ENCODE data around the gene IRGQ.
"Not testable (repeated sequence)": the region's sequence is repeated elsewhere in the genome, so short reads cannot be mapped to it uniquely, and the experiment has no call there.

Gene IRGQ, protein sequence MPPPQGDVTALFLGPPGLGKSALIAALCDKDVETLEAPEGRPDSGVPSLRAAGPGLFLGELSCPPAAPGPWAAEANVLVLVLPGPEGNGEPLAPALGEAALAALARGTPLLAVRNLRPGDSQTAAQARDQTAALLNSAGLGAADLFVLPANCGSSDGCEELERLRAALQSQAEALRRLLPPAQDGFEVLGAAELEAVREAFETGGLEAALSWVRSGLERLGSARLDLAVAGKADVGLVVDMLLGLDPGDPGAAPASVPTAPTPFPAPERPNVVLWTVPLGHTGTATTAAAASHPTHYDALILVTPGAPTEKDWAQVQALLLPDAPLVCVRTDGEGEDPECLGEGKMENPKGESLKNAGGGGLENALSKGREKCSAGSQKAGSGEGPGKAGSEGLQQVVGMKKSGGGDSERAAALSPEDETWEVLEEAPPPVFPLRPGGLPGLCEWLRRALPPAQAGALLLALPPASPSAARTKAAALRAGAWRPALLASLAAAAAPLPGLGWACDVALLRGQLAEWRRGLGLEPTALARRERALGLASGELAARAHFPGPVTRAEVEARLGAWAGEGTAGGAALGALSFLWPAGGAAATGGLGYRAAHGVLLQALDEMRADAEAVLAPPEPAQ

DNA sequence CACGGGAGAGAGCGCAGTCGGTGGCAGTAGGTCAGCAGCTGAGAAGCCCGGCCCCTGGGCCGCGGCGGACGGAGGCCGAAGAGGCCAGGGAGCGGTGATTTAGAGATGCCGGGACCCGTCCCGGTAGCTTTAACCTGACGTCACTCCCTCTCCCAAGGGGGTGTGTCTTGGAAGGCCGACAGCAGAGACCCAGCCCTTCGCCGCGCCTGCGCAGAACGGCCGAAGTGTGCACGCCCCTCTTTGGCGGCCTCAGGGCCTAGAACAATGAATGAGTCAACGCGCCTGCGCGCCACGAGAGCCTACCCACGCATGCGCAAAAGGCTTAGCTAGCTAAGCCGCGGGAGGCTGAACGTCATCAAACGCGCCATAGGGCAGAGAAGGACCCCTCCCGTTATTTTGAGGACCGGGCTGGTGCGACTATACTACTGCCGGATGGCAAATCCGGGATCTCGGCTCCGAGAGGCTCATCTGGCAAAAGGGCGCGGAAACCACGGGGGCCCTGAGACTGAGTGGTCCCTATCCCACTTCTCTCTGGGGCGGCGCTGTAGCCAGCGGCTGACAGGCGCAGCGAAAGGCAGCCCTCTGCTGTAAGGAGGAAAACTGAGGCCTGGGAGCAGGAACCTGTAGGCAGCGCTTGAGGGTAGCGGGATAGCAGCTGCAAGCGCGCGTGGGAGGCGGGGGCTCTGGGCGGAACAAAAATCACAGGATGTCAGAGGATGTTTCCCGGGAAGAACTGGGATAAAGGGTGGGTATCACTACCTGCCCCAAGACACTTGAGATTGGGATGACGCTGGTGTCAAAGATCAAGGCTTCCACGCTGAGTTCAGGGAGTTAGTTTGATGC lies at the start of gene IRGQ, which contains the start of gene ZNF576:
TSS of gene IRGQ (minus strand) at position 136 of the 843 bp plus-strand sequence. CDS start 796 bp downstream, outside the sequence.
TSS of gene ZNF576 (plus strand) at position 597 of the 843 bp plus-strand sequence. CDS start 514 bp downstream, outside the sequence.
- DNase-seq (ENCODE audit: low spot score) = peak; percentile 100
- Mint-ChIP-seq H3K27ac (peak within 1 kb of the TSS; percentile 96), H3K9me3 (no peaks in the 10 kb centered on the region), H3K27me3 (ENCODE audit: low read depth) (no peaks in the 10 kb centered on the region), H3K36me3 (ENCODE audit: low read depth) (peaks cover 22% of the 10 kb centered on the region), H3K4me1 (ENCODE audit: low read depth) (peaks cover 26% of the 10 kb centered on the region), H3K4me3 (peak within 1 kb of the TSS; percentile 99)

DNA sequence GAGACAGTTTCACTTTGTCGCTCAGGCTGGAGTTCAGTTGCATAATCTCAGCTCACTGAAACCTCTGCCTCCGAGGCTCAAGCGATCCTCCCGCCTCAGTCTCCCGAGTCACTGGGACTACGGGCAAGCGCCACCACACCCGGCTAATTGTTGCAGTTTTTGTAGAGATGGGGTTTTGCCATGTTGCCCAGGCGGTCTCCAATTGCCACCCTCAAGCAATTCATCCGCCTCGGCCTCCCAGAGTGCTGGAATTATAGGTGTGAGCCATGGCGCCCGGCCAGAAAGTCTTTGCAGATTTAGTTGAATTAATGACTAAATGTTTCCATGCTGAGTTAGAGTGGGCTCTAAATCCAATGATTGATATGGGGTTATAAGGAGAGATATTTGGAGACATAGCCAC lies 48.2 kb upstream of the IRGQ start:
- no peak for DNase-seq (ENCODE audit: low spot score)
- Mint-ChIP-seq H3K4me1 (ENCODE audit: low read depth) (peaks cover 1% of the 10 kb centered on the region), H3K36me3 (ENCODE audit: low read depth) (peaks cover 3% of the 10 kb centered on the region), H3K9me3 (no peaks in the 10 kb centered on the region), H3K27me3 (ENCODE audit: low read depth) (peaks cover 21% of the 10 kb centered on the region), H3K4me3 (no peak overlapping the region), H3K27ac (no peak overlapping the region)

DNA sequence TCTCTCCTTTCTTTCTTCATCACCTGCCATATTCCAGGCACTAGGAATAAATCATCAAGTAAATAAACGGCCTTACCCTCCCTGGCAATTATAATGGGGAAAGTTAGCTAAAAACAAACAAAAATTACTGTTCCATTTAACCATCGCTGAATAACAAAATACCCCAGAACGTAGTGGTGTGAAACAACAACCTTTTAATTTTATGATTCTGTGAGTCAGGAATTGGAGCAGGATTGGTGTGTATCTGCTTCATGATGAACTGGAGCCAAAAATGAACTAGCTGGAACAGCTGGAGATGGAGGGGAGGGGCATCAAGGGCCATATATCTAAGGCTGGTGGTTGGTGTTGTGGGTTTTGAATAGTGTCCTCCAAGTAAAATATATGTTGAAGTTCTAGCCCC lies 47.4 kb upstream of the IRGQ start:
- H3K36me3 Mint-ChIP-seq (ENCODE audit: low read depth) = peaks cover 3% of the 10 kb centered on the region
- H3K27ac Mint-ChIP-seq = no peak overlapping the region

DNA sequence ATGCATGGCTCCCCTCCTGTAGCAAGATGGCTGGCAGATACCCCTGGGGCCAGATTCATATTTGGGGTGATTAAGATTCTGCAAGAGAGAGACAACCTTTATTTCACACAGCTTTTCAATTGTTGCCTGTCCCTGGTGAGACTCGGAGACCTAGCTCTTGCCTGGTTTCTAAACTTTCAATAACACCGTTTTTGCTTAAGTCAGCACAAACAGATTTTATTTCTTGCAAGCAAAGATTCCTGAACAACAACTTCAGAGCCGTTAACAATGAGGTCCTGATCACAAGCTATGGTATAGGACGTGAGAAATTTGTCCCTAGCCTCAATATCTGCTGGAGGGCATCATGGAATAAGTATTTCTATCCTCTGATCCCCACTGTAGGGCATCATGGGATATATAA lies 46.6 kb upstream of the IRGQ start:
- H3K27me3 Mint-ChIP-seq (ENCODE audit: low read depth) = peaks cover 38% of the 10 kb centered on the region
- no peak for DNase-seq (ENCODE audit: low spot score)
- H3K9me3 Mint-ChIP-seq = no peaks in the 10 kb centered on the region
- no peak overlapping the region for H3K4me3 Mint-ChIP-seq
- H3K27ac Mint-ChIP-seq = no peak overlapping the region
- H3K4me1 Mint-ChIP-seq (ENCODE audit: low read depth) = peaks cover 6% of the 10 kb centered on the region
- H3K36me3 Mint-ChIP-seq (ENCODE audit: low read depth) = no peaks in the 10 kb centered on the region

More for the DNA sequence above, 47.4 kb upstream of the IRGQ start:
- no peaks in the 10 kb centered on the region for H3K9me3 Mint-ChIP-seq
- H3K27me3 Mint-ChIP-seq (ENCODE audit: low read depth) = peaks cover 30% of the 10 kb centered on the region
- peaks cover 6% of the 10 kb centered on the region for H3K4me1 Mint-ChIP-seq (ENCODE audit: low read depth)
- no peak for DNase-seq (ENCODE audit: low spot score)
- no peak overlapping the region for H3K4me3 Mint-ChIP-seq

DNA sequence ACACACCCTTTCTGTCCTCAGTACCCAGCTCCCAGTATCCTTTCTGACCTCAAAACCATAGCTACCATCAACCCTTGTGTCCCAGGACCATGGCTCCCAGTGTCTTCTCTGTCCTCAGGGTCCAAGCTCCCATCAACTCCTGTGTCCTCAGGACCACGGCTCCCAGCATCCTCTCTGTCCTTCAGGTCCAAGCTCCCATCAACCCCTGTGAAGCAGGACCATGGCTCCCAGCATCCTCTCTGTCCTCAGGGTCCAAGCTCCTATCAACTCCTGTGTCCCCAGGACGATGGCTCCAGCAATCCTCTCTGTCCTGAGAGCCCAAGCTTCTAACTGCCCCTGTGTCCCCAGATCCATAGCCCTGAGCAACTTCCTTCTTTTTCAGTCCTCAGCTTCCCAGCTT lies 45.4 kb upstream of the IRGQ start:
- Mint-ChIP-seq H3K4me3 (peak overlapping the region; percentile 66), H3K4me1 (ENCODE audit: low read depth) (peaks cover 6% of the 10 kb centered on the region), H3K36me3 (ENCODE audit: low read depth) (no peaks in the 10 kb centered on the region), H3K27me3 (ENCODE audit: low read depth) (peaks cover 44% of the 10 kb centered on the region), H3K27ac (peak overlapping the region; percentile 47), H3K9me3 (no peaks in the 10 kb centered on the region)
- no peak for DNase-seq (ENCODE audit: low spot score)

DNA sequence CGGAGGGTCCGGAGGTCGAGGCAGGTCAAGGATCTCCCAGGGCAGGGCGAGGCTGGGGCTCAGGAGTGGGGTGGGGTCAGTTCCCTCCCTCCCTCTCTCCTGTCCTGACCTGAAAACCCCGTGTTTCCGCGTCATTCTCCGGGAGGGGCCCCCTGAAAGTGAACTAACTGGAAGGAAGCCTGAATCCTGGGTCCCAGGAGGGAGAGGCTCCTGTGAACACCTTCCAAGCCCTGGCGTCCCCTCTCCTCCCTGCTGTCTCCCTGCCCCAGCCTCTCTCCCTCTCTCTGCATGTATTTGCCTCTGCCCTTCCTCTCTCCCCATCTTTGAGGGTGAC lies 44.5 kb upstream of the IRGQ start:
- Mint-ChIP-seq H3K9me3 (no peaks in the 10 kb centered on the region), H3K27me3 (ENCODE audit: low read depth) (peaks cover 44% of the 10 kb centered on the region), H3K36me3 (ENCODE audit: low read depth) (no peaks in the 10 kb centered on the region), H3K27ac (no peak overlapping the region), H3K4me1 (ENCODE audit: low read depth) (peaks cover 6% of the 10 kb centered on the region), H3K4me3 (peak overlapping the region; percentile 75)
- no peak for DNase-seq (ENCODE audit: low spot score)

DNA sequence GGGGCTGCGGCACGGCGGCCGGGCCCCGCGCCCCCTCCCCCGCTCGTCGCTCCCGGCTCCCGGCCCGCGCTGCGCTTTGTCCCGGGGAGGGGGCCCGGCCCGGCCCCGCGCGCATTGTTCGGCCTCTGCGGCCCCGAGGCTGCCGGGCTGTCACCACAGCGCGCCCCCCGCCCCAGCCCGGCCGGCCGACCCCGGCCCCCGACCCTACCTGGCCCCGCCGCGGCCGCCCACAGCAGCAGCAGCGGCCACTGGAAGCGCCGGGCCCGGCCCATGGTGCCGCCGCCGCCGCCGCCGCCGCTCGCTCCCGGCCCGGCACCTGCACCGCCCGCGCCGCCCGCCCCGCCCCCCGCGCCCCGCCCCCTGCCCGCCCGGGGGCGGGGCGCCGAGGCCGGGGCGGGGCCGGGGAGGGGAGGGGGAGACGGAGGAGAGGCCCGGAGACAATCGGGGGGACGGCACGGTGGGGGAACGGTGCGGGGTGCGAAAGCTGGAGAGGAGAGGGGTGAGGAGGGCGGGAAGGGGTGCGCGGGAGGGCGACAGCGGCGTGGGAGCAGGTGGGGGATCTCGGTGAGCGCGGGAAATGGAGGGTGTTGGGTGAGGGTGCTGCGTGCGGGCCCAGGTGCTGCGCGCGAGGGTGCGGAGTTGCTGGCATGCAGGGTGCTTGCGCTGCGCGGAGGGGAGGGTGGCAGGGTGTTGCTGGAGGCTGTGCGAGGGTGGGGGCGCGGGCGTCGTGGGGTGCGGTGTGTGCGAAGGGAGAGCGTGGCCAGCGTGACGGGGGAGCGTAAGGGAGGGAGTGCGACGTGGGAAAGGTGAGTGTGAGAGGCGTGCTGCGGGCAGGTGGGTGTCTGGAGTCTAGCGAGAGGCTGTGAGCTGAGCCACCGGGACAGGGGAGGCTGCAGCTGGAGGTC lies 43.8 kb upstream of the IRGQ start, which contains the start of gene CADM4:
TSS of gene CADM4 (minus strand) at position 332 of the 905 bp plus-strand sequence. CDS start at position 272, 60 bp downstream.
- DNase-seq (ENCODE audit: low spot score) = peak; percentile 17
- no peaks in the 10 kb centered on the region for H3K36me3 Mint-ChIP-seq (ENCODE audit: low read depth)
- H3K27ac Mint-ChIP-seq = peak within 1 kb of the TSS; percentile 41
- peaks cover 6% of the 10 kb centered on the region for H3K4me1 Mint-ChIP-seq (ENCODE audit: low read depth)
- no peaks in the 10 kb centered on the region for H3K9me3 Mint-ChIP-seq
- peak within 1 kb of the TSS; percentile 75 for H3K4me3 Mint-ChIP-seq
- peaks cover 47% of the 10 kb centered on the region for H3K27me3 Mint-ChIP-seq (ENCODE audit: low read depth)

DNA sequence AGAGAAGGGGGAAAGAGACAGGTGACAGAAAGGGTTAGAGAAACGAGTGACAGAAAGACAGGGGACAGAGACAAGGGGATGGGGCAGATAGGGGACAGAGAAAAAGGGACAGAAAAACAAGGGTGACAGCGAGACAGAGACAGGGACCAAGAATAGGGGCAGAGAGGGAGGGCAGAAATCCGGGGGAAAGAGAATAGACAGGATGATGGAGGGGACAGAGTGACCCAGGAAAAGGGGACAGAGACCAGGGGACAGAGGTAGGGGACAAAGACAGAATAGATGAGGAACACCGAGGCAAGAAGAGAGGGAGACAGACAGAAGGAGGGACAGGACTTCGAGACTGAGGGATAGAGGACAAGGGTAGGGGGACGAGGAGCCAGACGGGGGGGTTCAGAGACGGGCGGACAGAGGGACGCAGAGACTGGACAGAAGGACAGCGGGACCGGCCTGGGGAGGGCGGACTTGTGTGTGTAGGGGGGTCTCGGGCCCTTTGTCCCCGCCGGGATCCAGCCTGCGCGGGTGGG lies 43.1 kb upstream of the IRGQ start:
- Mint-ChIP-seq H3K27me3 (ENCODE audit: low read depth) (peaks cover 47% of the 10 kb centered on the region), H3K27ac (peak overlapping the region; percentile 41), H3K9me3 (no peaks in the 10 kb centered on the region), H3K36me3 (ENCODE audit: low read depth) (no peaks in the 10 kb centered on the region), H3K4me1 (ENCODE audit: low read depth) (peaks cover 6% of the 10 kb centered on the region), H3K4me3 (peak overlapping the region; percentile 75)
- no peak for DNase-seq (ENCODE audit: low spot score)

DNA sequence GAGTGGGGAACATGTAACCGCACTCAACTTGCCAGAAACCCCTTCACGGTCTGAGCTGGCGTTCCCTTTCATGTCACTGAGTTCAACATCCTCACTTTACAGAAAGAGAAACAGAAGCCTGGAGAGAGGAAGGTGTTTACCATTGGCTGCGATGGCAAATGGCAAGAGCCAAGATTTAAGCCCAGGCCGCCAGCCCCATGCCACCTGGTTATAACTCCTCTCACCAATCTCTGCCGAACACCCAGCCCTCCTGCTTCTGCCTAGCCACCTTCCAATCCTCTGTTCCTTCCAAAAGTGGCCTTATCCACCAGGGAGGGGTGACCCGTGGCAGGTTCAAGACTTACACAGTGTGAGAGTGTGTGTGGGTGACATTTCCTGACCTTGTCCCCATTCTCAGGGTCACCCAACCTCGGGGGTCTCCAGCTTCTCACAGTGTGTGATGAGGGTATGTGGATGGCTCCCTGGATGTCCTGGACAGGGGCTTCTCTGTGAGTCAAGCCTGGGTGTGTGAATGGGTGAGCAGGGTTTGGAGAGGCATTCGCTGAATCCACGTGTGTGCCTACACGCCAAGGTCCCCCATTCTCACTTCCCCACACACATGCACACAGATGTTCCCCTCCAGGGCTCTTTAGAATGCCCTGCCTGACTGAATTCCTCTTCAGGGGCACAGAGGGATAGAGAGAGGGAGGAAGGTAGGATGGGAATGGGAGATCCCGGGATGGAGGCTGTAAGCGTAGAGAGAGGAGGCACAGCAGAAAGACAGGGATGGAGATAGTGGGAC lies 42.5 kb upstream of the IRGQ start:
- no peaks in the 10 kb centered on the region for H3K9me3 Mint-ChIP-seq
- H3K27me3 Mint-ChIP-seq (ENCODE audit: low read depth) = peaks cover 47% of the 10 kb centered on the region
- DNase-seq (ENCODE audit: low spot score) = no peak
- no peak overlapping the region for H3K27ac Mint-ChIP-seq
- peak overlapping the region; percentile 75 for H3K4me3 Mint-ChIP-seq
- H3K36me3 Mint-ChIP-seq (ENCODE audit: low read depth) = no peaks in the 10 kb centered on the region
- peaks cover 6% of the 10 kb centered on the region for H3K4me1 Mint-ChIP-seq (ENCODE audit: low read depth)

DNA sequence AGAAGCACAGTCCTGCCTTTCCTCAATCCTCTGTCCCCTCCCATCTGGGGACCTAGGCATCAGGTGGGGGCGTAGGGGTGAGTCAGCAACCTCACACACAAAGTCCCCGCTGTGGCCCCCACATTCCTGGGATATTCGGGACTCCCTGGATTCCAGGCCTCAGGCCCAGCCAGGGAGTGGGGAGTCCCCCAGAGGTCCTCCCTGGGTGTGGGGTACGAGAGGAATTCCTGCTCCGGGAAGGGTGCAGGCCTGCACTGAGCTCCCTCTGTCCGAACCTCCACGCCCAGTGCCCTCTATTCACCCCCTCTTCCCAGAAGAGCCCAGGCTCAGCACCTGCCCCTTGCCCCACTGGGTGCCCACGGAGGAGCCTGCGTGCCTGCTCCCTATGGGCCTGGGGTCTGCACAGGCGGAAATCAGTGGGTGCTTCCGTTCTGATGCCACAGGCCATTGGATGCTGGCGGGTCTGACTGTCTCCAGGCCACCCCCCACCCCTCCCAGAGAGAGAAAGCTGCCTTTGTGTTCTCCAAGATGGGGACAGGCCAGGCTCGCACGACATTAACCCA lies 40.3 kb upstream of the IRGQ start:
- Mint-ChIP-seq H3K4me3 (no peak overlapping the region), H3K27me3 (ENCODE audit: low read depth) (peaks cover 44% of the 10 kb centered on the region), H3K27ac (no peak overlapping the region), H3K9me3 (no peaks in the 10 kb centered on the region), H3K4me1 (ENCODE audit: low read depth) (peaks cover 6% of the 10 kb centered on the region), H3K36me3 (ENCODE audit: low read depth) (no peaks in the 10 kb centered on the region)
- no peak for DNase-seq (ENCODE audit: low spot score)

DNA sequence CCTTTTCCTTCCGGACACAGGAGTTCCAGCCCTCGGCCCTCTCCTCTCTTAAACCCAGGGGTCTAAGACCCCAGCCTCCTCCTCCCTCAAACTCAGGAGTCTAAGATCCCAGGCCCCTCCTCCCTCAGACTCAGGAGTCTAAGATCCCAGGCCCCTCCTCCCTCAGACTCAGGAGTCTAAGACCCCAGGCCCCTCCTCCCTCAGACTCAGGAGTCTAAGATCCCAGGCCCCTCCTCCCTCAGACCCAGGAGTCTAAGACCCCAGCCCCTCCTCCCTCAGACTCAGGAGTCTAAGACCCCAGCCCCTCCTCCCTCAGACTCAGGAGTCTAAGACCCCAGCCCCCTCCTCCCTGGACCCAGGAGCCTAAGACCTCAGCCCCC lies 39.6 kb upstream of the IRGQ start:
- H3K4me1 Mint-ChIP-seq (ENCODE audit: low read depth); H3K9me3 Mint-ChIP-seq; H3K27ac Mint-ChIP-seq; DNase-seq (ENCODE audit: low spot score); H3K36me3 Mint-ChIP-seq (ENCODE audit: low read depth); H3K4me3 Mint-ChIP-seq: not testable (repeated sequence)
- peaks cover 39% of the 10 kb centered on the region for H3K27me3 Mint-ChIP-seq (ENCODE audit: low read depth)

DNA sequence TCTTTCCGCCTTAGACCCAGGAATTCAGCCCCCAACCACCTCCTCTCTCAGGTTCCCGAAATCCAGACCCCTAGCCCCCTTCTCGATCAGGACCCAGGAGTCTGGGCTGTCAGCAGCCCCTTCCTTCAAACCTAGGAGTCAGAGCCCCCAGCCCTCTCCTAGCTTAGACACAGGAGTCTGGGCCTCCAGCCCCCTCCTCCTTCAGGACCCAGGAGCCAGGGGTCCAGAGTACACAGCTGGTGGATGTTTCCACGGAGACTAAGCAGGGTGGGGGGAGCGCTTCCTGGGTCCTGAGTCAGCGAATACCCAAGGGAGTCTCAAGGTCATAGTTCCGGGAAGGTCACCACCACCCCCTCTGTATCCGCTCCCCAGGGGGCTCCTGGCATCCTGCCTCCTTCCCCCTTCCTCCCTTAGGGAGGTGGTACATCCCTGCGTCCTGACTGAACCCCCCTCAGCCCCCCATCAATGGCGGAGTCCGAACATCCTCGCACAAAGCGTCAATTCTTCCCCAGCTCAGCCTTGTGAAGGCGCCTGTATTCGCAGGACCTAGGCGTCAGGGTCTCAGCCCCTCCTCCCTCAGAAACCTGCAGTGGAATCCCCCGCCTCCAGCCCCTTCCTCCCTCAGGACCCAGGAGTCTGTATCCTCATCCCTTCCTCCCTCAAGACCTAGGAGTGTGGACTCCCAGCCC lies 39.1 kb upstream of the IRGQ start:
- Mint-ChIP-seq H3K36me3 (ENCODE audit: low read depth) (no peaks in the 10 kb centered on the region), H3K27me3 (ENCODE audit: low read depth) (peaks cover 34% of the 10 kb centered on the region), H3K27ac (no peak overlapping the region), H3K4me3 (no peak overlapping the region), H3K4me1 (ENCODE audit: low read depth) (peaks cover 5% of the 10 kb centered on the region), H3K9me3 (no peaks in the 10 kb centered on the region)
- no peak for DNase-seq (ENCODE audit: low spot score)

Measured in T-helper 2 cell treated with Interferon-gamma antibody and Interleukin-4, amounts not matched to agents 5 μg/mL and 100 μg/mL, for 36 hours (primary cell).